ENCODE measurements around the gene KIRREL3. TPM values are rescaled to one million over a fixed set of nuclear protein-coding genes. Genes with fewer than 3 reads are reported as not detected.

KIRREL3 gene
- total and polyA plus RNA-seq, 2 of the 8 experiments (the other 6 are each of a cell fraction or from before 2014, with no cell fraction given): 0.29 to 0.32 TPM

- no peak overlapping the region for H2BK12ac ChIP-seq (ENCODE audit: low read depth, low read length)
- H3K4ac ChIP-seq (replicated peaks; ENCODE audit: insufficient read length, low read depth, low read length): no peak overlapping the region
- no peak overlapping the region for H3K56ac ChIP-seq (replicated peaks; ENCODE audit: insufficient read length, low read depth, low read length)
- ChIA-PET POLR2A (ENCODE audit: partially characterized antibody) (no interaction called here), CTCF (ENCODE audit: partially characterized antibody) (interaction anchor here (0.6 to 2.4 kb wide), 7 partner anchors 23 to 315 kb away, joined by 3 to 11 read pairs (median 3); no protein-coding TSS in a partner anchor)
- no peak overlapping the region for H3K14ac ChIP-seq (ENCODE audit: insufficient read length)
- no peak overlapping the region for H2BK5ac ChIP-seq (ENCODE audit: low read depth, low read length)
- H3K23ac ChIP-seq (ENCODE audit: insufficient read length): no peak overlapping the region
- no peak overlapping the region for H2BK15ac ChIP-seq (ENCODE audit: low read length)
- H3K9me3 ChIP-seq (ENCODE audit: insufficient read depth in 2 of 2, low read depth in 1 of 2, low read length in 1 of 2): no peaks in the 10 kb centered on the region
- H2BK20ac ChIP-seq (ENCODE audit: low read length): no peak overlapping the region
- H4K91ac ChIP-seq (replicated peaks; ENCODE audit: insufficient read length, low read length): no peak overlapping the region
- H3K23me2 ChIP-seq (ENCODE audit: low read depth, low read length): no peaks in the 10 kb centered on the region
- H4K20me1 ChIP-seq (replicated peaks in 1 of 2; ENCODE audit: control insufficient read depth in 1 of 2, insufficient read depth in 2 of 2, low read length in 2 of 2): no peaks in the 10 kb centered on the region
- H3K4me2 ChIP-seq (ENCODE audit: insufficient read depth in 1 of 2, low read depth in 2 of 2, low read length in 2 of 2): no peak overlapping the region
- DNase-seq (ENCODE audit: low read depth in 1 of 2, low spot score in 2 of 2) (no peak), FAIRE-seq (no peak)
- no peak overlapping the region for H2AK5ac ChIP-seq (ENCODE audit: low read depth, low read length)
- no peak overlapping the region for H3K18ac ChIP-seq (ENCODE audit: extremely low read depth, low read length)
- TF ChIP-seq CHD2 (IDR thresholded peaks at IDR 0.05; ENCODE audit: low read length): no peak
- no peak for TF ChIP-seq JUND (IDR thresholded peaks at IDR 0.05; ENCODE audit: low read length)
- no peak for TF ChIP-seq USF2 (IDR thresholded peaks at IDR 0.05; ENCODE audit: low read length)
- no peak for TF ChIP-seq RXRA (IDR thresholded peaks at IDR 0.05; ENCODE audit: insufficient read depth, low read depth, low read length)
- no peak for TF ChIP-seq TBP (IDR thresholded peaks at IDR 0.05; ENCODE audit: low read depth, low read length)
- TF ChIP-seq CTBP2 (IDR thresholded peaks at IDR 0.05; ENCODE audit: borderline replicate concordance, insufficient read depth, insufficient read length, low read length): no peak
- TF ChIP-seq SIN3A (conservative IDR thresholded peaks at IDR 0.05 in 1 of 2, IDR thresholded peaks at IDR 0.05 in 1 of 2; ENCODE audit: low read depth in 1 of 2, low read length in 2 of 2): no peak
- TF ChIP-seq EZH2 (IDR thresholded peaks at IDR 0.05; ENCODE audit: low read depth, low read length, severe bottlenecking): no peak
- TF ChIP-seq SP4 (IDR thresholded peaks at IDR 0.05; ENCODE audit: low read length): no peak
- no peak for TF ChIP-seq SIX5 (IDR thresholded peaks at IDR 0.05; ENCODE audit: low read depth, low read length)
- H2BK120ac ChIP-seq (replicated peaks; ENCODE audit: low read depth, low read length): no peak overlapping the region
- no peaks in the 10 kb centered on the region for H3K79me2 ChIP-seq (ENCODE audit: control insufficient read depth in 1 of 2, insufficient read depth in 2 of 2, low read length in 2 of 2)
- H4K5ac ChIP-seq (ENCODE audit: insufficient read length, low read depth, low read length): no peak overlapping the region
- no peak overlapping the region for H4K8ac ChIP-seq (ENCODE audit: extremely low read depth, insufficient read depth, low read length)
- H3K36me3 ChIP-seq (ENCODE audit: control insufficient read depth in 2 of 4, insufficient read depth in 4 of 4, low read length in 3 of 4): no peaks in the 10 kb centered on the region
- no peaks in the 10 kb centered on the region for H3K79me1 ChIP-seq (ENCODE audit: low read depth, low read length)
- no peak overlapping the region for H3K27ac ChIP-seq (ENCODE audit: low read depth, low read length)
- no peak overlapping the region for H3K9ac ChIP-seq (replicated peaks in 1 of 4; ENCODE audit: extremely low read depth in 1 of 4, low read depth in 3 of 4, low read length in 3 of 4)
- no peak overlapping the region for H3K4me3 ChIP-seq (ENCODE audit: extremely low read depth in 1 of 4, insufficient read depth in 2 of 4, low read depth in 3 of 4, low read length in 4 of 4)
- H2AFZ ChIP-seq (ENCODE audit: low read length): no peak overlapping the region
- H3K27me3 ChIP-seq (replicated peaks in 1 of 4; ENCODE audit: control insufficient read depth in 3 of 4, extremely low read depth in 1 of 4, insufficient read depth in 3 of 4, low read length in 3 of 4): no peaks in the 10 kb centered on the region
- peaks cover 2 to 10% (median 4%) of the 10 kb centered on the region in 4 experiments; a peak in 5 of 7 replicates for H3K4me1 ChIP-seq (replicated peaks in 1 of 4; ENCODE audit: control insufficient read depth in 3 of 4, insufficient read depth in 4 of 4, low read length in 3 of 4)
Observed at GRCh38 chr11:126823274-126823673, 177.3 kb downstream of the KIRREL3 start.

Data from H1 (cell line).